Gastrocnemius medialis (tissue), 4 donors: ENCODE measurements around the gene RBM33. TPM values are rescaled to one million over a fixed set of nuclear protein-coding genes. Genes with fewer than 3 reads are reported as not detected.

Source experiments
- ATAC-seq, 2 donors: fragments of 150-250 bp; one replicate each; pipeline ENCODE4 v1.9.1; 2016
- DNase-seq, 2 donors: peaks; one replicate each; pipeline ENCODE4 v3.0.0-alpha.2; 2019
- H3K27ac ChIP-seq, 4 donors: fragments of 200-600 bp; sonication (generic); 1 replicate in 1 of 4; 2 replicates in 3 of 4; pipeline ENCODE4 v1.5.1; 2016 to 2018; ENCODE audit warnings: mild to moderate bottlenecking in 2 of 4, moderate library complexity in 1 of 4
- H3K27me3 ChIP-seq, 3 donors: fragments of 200-600 bp; sonication (generic) in 2 of 3; 1 replicate in 1 of 3; 2 replicates in 2 of 3; pipeline versions ENCODE4 v1.5.1 to v1.6.0; 2016 to 2019; ENCODE audit warnings: mild to moderate bottlenecking in 1 of 3, moderate library complexity in 1 of 3
- H3K36me3 ChIP-seq, 2 donors: fragments of 200-600 bp; sonication (generic) in 1 of 2; one replicate each; pipeline ENCODE4 v1.5.1; 2017 to 2018
- H3K4me1 ChIP-seq, 2 donors: fragments of 200-600 bp; sonication (generic) in 1 of 2; one replicate each; pipeline ENCODE4 v1.5.1; 2016 to 2017; ENCODE audit warnings: mild to moderate bottlenecking in 2 of 2
- H3K4me3 ChIP-seq, 4 donors: fragments of 200-600 bp; sonication (generic) in 3 of 4; 1 replicate in 1 of 4; 2 replicates in 3 of 4; pipeline ENCODE4 v1.5.1; 2016 to 2019; ENCODE audit warnings: mild to moderate bottlenecking in 2 of 4
- H3K9me3 ChIP-seq, 3 donors: fragments of 200-600 bp; sonication (generic) in 2 of 3; 1 replicate in 1 of 3; 2 replicates in 2 of 3; pipeline ENCODE4 v1.5.1; 2016 to 2019
- POLR2A ChIP-seq, 2 donors: fragments of 450-650 bp; IDR thresholded peaks; one replicate each; pipeline ENCODE4 v1.6.1; 2017; ENCODE audit warnings: antibody characterized with exemption in 2 of 2, mild to moderate bottlenecking in 2 of 2, moderate library complexity in 2 of 2
- in situ Hi-C, 4 donors: fragments of 200-750 bp; cut with MboI; loops; one replicate each; pipeline versions ENCODE4 v1.15.0 to v1.8.0; 2017; ENCODE audit warnings: low sequenced_read_pairs in 4 of 4
- intact Hi-C: fragments of 100-400 bp; cut with DNase I; formaldehyde crosslinking; loops from one replicate; pipeline ENCODE4 v1.15.1; 2023; ENCODE audit warnings: low total_unique reads
- total RNA-seq, 4 donors: library from RNA; depleted of rRNA; stranded (reverse); fragments of >200 nt; gene quantifications; one replicate each; pipeline versions ENCODE4 v1.1.0 to v1.2.3, GENCODE V29; 2016
- TF ChIP-seq, protein P1 (sequence below), 5 experiments: fragments of 450-650 bp in 3 of 5; fragments of 200-600 bp in 2 of 5; sonication (generic) in 2 of 5; IDR thresholded peaks in 4 of 5; conservative IDR thresholded peaks in 1 of 5; 1 replicate in 4 of 5; 2 replicates in 1 of 5; pipeline ENCODE4 v1.5.1; 2016 to 2019; ENCODE audit warnings: antibody characterized with exemption in 5 of 5, mild to moderate bottlenecking in 3 of 5, moderate library complexity in 3 of 5

The RBM33 gene
- total RNA-seq, 4 donors from 2014 or later = 16.6 to 30.0 (median 28.1) TPM

DNA sequence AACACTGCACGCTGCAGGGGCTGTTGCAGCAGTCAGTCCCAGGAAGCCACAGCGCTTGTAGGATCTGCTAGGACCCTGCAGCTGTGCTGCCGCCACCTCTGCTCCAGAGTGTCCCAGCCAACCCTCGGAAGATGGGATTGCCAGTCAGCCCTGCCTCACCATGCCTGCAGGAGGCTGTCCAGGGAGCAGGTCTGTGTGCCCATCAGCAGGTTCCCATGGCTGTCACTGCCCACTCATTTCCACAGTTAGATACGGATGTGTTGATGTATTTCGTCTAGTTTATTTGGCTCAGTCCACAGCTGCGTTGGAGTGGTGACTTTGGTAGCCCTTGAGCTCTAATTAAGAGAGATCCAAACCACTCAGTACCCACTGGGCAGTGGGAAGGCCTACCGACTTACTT, 132.1 kb downstream of the RBM33 start:
- ATAC-seq = no peak
- in situ Hi-C loops = no loop called here

DNA sequence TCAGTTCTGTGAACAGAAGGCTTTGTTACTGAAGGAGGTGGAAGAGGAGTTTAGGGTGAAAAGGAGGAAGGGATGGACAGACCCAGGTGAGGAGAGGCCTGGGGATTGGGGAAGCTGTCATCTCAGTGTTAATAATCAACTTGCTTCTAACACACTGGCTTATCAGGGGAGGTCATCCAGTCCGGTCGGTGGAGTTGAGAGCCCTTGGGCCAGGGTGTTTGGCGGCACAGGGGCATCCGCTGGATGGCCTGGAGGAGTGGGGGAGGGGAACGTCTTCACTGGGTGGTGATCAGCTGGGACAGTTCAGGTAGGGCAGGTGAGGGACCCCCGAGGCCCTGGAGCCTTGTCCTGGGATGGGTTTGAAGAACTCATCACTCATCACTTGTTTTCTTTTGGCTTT, 133.9 kb downstream of the RBM33 start:
- ATAC-seq = no peak
- H3K4me3 ChIP-seq = no peak overlapping the region
- H3K27me3 ChIP-seq = no peaks in the 10 kb centered on the region
- no peaks in the 10 kb centered on the region for H3K9me3 ChIP-seq
- no peak overlapping the region for H3K27ac ChIP-seq
- peaks cover 0 to 71% of the 10 kb centered on the region in 2 donors for H3K36me3 ChIP-seq
- H3K4me1 ChIP-seq = no peaks in the 10 kb centered on the region
- intact Hi-C loops = no loop called here
- DNase-seq = no peak
- TF ChIP-seq POLR2A (IDR thresholded peaks at IDR 0.05) = no peak
- TF ChIP-seq, protein P1, sequence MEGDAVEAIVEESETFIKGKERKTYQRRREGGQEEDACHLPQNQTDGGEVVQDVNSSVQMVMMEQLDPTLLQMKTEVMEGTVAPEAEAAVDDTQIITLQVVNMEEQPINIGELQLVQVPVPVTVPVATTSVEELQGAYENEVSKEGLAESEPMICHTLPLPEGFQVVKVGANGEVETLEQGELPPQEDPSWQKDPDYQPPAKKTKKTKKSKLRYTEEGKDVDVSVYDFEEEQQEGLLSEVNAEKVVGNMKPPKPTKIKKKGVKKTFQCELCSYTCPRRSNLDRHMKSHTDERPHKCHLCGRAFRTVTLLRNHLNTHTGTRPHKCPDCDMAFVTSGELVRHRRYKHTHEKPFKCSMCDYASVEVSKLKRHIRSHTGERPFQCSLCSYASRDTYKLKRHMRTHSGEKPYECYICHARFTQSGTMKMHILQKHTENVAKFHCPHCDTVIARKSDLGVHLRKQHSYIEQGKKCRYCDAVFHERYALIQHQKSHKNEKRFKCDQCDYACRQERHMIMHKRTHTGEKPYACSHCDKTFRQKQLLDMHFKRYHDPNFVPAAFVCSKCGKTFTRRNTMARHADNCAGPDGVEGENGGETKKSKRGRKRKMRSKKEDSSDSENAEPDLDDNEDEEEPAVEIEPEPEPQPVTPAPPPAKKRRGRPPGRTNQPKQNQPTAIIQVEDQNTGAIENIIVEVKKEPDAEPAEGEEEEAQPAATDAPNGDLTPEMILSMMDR (IDR thresholded peaks at IDR 0.05 in 4 of 5, conservative IDR thresholded peaks at IDR 0.05 in 1 of 5) = no peak
- in situ Hi-C loops = no loop called here

More for the DNA sequence above, 132.1 kb downstream of the RBM33 start:
- H3K36me3 ChIP-seq = peaks cover 0 to 63% of the 10 kb centered on the region in 2 donors
- no peaks in the 10 kb centered on the region for H3K27me3 ChIP-seq
- TF ChIP-seq, protein P1 (IDR thresholded peaks at IDR 0.05 in 4 of 5, conservative IDR thresholded peaks at IDR 0.05 in 1 of 5) = no peak
- no peak for TF ChIP-seq POLR2A (IDR thresholded peaks at IDR 0.05)
- H3K4me1 ChIP-seq = no peaks in the 10 kb centered on the region
- H3K4me3 ChIP-seq = no peak overlapping the region
- DNase-seq = no peak
- no peaks in the 10 kb centered on the region for H3K9me3 ChIP-seq
- intact Hi-C loops = no loop called here
- no peak overlapping the region for H3K27ac ChIP-seq

DNA sequence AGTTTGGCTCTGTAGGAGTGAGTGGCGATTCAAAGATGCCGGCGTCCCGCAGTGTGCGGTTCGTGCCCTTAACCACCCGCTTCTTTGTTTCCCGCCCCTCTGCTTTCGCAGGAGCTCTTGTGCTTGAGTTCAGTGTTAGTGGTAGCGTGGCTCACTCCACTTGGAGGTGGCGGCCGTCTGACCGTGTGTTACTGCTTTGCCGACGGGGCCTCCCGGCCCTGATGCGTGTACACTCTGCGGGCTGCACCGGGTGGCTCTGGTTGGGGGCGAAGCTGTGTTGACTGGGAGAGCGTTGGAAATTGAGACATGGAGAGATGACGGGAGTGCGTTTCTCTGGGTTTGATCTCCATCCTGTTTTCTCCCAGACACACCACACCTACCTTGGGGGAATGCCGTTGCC, 136.4 kb downstream of the RBM33 start:
- no peaks in the 10 kb centered on the region for H3K27me3 ChIP-seq
- intact Hi-C loops = no loop called here
- in situ Hi-C loops = no loop called here

DNA sequence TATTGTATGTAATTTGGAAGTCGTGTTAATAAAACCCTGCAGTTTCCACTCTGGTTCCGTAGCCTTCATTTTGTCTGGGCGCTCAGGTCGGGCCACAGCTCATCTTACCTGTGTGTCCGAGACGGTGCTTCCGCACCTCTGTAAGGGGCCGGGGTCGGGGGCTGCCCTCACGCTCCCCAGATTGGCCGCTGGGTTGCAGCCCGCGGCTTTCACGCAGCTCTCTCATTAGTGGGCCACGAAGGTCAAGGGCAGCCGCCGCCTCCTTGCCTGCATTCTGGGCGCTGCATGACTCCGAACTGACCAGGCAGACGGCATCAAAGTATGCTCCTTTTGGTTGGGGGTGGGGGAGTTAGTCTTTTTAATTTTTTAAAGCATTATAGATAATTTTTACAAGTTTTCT, 137.0 kb downstream of the RBM33 start:
- no peak for DNase-seq
- ATAC-seq = no peak
- Histone ChIP-seq H3K36me3 (peaks cover 0 to 57% of the 10 kb centered on the region in 2 donors), H3K27me3 (no peaks in the 10 kb centered on the region), H3K4me1 (no peaks in the 10 kb centered on the region), H3K9me3 (no peaks in the 10 kb centered on the region), H3K4me3 (no peak overlapping the region), H3K27ac (no peak overlapping the region)
- intact Hi-C loops = no loop called here
- TF ChIP-seq, protein P1 (IDR thresholded peaks at IDR 0.05 in 4 of 5, conservative IDR thresholded peaks at IDR 0.05 in 1 of 5) = no peak
- TF ChIP-seq POLR2A (IDR thresholded peaks at IDR 0.05) = no peak
- in situ Hi-C loops = no loop called here

More for the DNA sequence above, 136.4 kb downstream of the RBM33 start:
- Histone ChIP-seq H3K27ac (no peak overlapping the region), H3K36me3 (peaks cover 0 to 63% of the 10 kb centered on the region in 2 donors), H3K4me3 (no peak overlapping the region), H3K4me1 (no peaks in the 10 kb centered on the region), H3K9me3 (no peaks in the 10 kb centered on the region)
- TF ChIP-seq, protein P1 (IDR thresholded peaks at IDR 0.05 in 4 of 5, conservative IDR thresholded peaks at IDR 0.05 in 1 of 5) = no peak
- no peak for TF ChIP-seq POLR2A (IDR thresholded peaks at IDR 0.05)
- DNase-seq = no peak
- ATAC-seq = no peak

DNA sequence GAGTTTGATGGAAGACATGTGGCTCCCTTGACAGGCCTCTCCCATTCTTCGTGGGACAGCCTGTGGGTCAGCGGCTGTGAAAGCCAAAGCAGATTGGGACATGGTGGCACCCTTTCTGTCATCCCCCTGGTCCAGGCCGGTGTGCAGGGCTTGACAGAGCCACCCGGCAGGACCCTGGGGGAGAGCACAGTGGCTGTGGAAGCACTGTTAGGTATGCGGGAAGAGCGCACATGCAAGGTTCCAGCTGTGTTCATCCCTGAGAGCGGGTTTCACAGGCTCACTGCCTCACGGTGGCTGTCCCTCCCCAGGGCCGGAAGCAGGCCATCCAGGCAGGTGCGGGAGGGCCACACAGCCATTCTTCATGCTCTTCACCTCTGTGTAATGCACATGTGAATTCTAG, 138.0 kb downstream of the RBM33 start:
- no peaks in the 10 kb centered on the region for H3K9me3 ChIP-seq
- DNase-seq (no peak), ATAC-seq (no peak)
- no peak overlapping the region for H3K4me3 ChIP-seq
- H3K27ac ChIP-seq = no peak overlapping the region
- H3K27me3 ChIP-seq = peaks cover 1 to 7% (median 2%) of the 10 kb centered on the region in 3 donors
- peaks cover 0 to 49% of the 10 kb centered on the region in 2 donors for H3K36me3 ChIP-seq
- no peaks in the 10 kb centered on the region for H3K4me1 ChIP-seq
- TF ChIP-seq, protein P1 (IDR thresholded peaks at IDR 0.05 in 4 of 5, conservative IDR thresholded peaks at IDR 0.05 in 1 of 5) = no peak
- TF ChIP-seq POLR2A (IDR thresholded peaks at IDR 0.05) = no peak
- in situ Hi-C loops = no loop called here
- intact Hi-C loops = no loop called here
